K562 (cell line): ENCODE measurements around the gene INSIG1. TPM values are rescaled to one million over a fixed set of nuclear protein-coding genes. Genes with fewer than 3 reads are reported as not detected.

Experiments
- CBX3 ChIP-seq, 2 experiments: IDR thresholded peaks; 1 replicate in 1 of 2; 2 replicates in 1 of 2; pipeline ENCODE4 v1.6.1; 2012; ENCODE audit warnings: inconsistent platforms in 2 of 2, low read length in 2 of 2, borderline replicate concordance in 1 of 2, control low read depth in 1 of 2
- E2F6 ChIP-seq, 2 experiments: IDR thresholded peaks; 2 replicates each; pipeline ENCODE4 v1.6.1; 2011; ENCODE audit warnings: borderline replicate concordance in 1 of 2, control low read depth in 1 of 2, low read depth in 1 of 2, low read length in 1 of 2, mild to moderate bottlenecking in 1 of 2, mixed read lengths in 1 of 2, moderate library complexity in 1 of 2; ENCODE audit not compliant: insufficient read depth in 1 of 2, insufficient read length in 1 of 2, poor library complexity in 1 of 2, severe bottlenecking in 1 of 2; ENCODE audit errors: extremely low read depth in 1 of 2
- IRF9 ChIP-seq: fragments of 450-650 bp; IDR thresholded peaks from 2 replicates; pipeline ENCODE4 v1.6.1; 2016; ENCODE audit warnings: missing biosample characterization, missing genetic modification characterization
- MNT ChIP-seq, 2 experiments: fragments of 450-650 bp; conservative IDR thresholded peaks; 2 replicates each; pipeline ENCODE4 v1.6.1; 2017; ENCODE audit warnings: mild to moderate bottlenecking in 2 of 2, moderate library complexity in 2 of 2
- POLR2AphosphoS2 ChIP-seq: IDR thresholded peaks from 2 replicates; pipeline ENCODE4 v1.6.1; 2012; ENCODE audit warnings: low read length, improper control_type of control experiment
- polyA plus RNA-seq, 8 experiments: library from polyadenylated mRNA; depleted of rRNA in 4 of 8; stranded (reverse) in 5 of 8; unstranded in 3 of 8; fragments of >200 nt; fragmentation: Nextera tagmentation in 2 of 8; fragmentation: Illumina TruSeq in 1 of 8; extraction: Ambion mirVana in 2 of 8; extraction: Trizol in 1 of 8; gene quantifications; 2 replicates each; pipeline versions ENCODE4 v1.2.1 to v1.2.3, GENCODE V29; 2011 to 2014; ENCODE audit warnings: inconsistent platforms in 1 of 8, missing spikeins in 1 of 8
- total RNA-seq, 7 experiments: library from RNA; depleted of rRNA in 6 of 7; stranded (reverse); fragments of >200 nt in 6 of 7; fragmentation: Illumina TruSeq in 2 of 7; extraction: Trizol in 2 of 7; gene quantifications; 2 replicates each; pipeline versions ENCODE4 v1.2.1 to v1.2.3, GENCODE V29; 2011 to 2021; ENCODE audit warnings: low replicate concordance in 1 of 7
- TF ChIP-seq, protein P1 (sequence below): fragments of 450-650 bp; IDR thresholded peaks from 2 replicates; pipeline ENCODE4 v1.6.1; 2016; ENCODE audit warnings: low read depth
- TF ChIP-seq, protein P2 (sequence below): fragments of 200-800 bp; sonication (Bioruptor generic); IDR thresholded peaks from 2 replicates; pipeline ENCODE4 v1.6.1; 2016; ENCODE audit warnings: missing genetic modification characterization, missing compliant biosample characterization

INSIG1 gene
- total and polyA plus RNA-seq, 9 of the 15 experiments (the other 6 are each of a cell fraction or from before 2014, with no cell fraction given) = 57.1 to 787 (median 238) TPM

- TF ChIP-seq MNT (conservative IDR thresholded peaks at IDR 0.05) = no peak
- TF ChIP-seq E2F6 (IDR thresholded peaks at IDR 0.05; ENCODE audit: borderline replicate concordance in 1 of 2, extremely low read depth in 1 of 2, insufficient read depth in 1 of 2, insufficient read length in 1 of 2, low read depth in 1 of 2, low read length in 1 of 2, poor library complexity in 1 of 2, severe bottlenecking in 1 of 2) = no peak
- TF ChIP-seq, protein P1, sequence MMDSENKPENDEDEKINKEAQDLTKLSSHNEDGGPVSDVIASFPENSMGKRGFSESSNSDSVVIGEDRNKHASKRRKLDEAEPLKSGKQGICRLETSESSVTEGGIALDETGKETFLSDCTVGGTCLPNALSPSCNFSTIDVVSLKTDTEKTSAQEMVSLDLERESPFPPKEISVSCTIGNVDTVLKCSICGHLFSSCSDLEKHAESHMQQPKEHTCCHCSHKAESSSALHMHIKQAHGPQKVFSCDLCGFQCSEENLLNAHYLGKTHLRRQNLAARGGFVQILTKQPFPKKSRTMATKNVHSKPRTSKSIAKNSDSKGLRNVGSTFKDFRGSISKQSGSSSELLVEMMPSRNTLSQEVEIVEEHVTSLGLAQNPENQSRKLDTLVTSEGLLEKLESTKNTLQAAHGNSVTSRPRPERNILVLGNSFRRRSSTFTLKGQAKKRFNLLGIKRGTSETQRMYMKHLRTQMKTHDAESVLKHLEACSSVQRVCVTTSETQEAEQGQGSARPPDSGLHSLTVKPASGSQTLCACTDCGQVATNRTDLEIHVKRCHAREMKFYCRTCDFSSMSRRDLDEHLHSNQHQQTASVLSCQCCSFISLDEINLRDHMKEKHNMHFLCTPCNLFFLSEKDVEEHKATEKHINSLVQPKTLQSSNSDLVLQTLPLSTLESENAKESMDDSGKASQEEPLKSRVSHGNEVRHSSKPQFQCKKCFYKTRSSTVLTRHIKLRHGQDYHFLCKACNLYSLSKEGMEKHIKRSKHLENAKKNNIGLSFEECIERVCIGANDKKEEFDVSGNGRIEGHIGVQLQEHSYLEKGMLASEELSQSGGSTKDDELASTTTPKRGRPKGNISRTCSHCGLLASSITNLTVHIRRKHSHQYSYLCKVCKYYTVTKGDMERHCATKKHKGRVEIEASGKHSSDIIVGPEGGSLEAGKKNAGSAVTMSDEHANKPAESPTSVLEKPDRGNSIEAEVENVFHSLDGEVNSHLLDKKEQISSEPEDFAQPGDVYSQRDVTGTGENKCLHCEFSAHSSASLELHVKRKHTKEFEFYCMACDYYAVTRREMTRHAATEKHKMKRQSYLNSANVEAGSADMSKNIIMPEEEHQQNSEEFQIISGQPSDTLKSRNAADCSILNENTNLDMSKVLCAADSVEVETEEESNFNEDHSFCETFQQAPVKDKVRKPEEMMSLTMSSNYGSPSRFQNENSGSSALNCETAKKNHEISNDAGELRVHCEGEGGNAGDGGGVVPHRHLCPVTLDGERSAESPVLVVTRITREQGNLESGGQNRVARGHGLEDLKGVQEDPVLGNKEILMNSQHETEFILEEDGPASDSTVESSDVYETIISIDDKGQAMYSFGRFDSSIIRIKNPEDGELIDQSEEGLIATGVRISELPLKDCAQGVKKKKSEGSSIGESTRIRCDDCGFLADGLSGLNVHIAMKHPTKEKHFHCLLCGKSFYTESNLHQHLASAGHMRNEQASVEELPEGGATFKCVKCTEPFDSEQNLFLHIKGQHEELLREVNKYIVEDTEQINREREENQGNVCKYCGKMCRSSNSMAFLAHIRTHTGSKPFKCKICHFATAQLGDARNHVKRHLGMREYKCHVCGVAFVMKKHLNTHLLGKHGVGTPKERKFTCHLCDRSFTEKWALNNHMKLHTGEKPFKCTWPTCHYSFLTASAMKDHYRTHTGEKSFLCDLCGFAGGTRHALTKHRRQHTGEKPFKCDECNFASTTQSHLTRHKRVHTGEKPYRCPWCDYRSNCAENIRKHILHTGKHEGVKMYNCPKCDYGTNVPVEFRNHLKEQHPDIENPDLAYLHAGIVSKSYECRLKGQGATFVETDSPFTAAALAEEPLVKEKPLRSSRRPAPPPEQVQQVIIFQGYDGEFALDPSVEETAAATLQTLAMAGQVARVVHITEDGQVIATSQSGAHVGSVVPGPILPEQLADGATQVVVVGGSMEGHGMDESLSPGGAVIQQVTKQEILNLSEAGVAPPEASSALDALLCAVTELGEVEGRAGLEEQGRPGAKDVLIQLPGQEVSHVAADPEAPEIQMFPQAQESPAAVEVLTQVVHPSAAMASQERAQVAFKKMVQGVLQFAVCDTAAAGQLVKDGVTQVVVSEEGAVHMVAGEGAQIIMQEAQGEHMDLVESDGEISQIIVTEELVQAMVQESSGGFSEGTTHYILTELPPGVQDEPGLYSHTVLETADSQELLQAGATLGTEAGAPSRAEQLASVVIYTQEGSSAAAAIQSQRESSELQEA = no peak
- TF ChIP-seq CBX3 (IDR thresholded peaks at IDR 0.05; ENCODE audit: borderline replicate concordance in 1 of 2, low read length in 2 of 2) = no peak
- no peak for TF ChIP-seq POLR2AphosphoS2
- TF ChIP-seq, protein P2, sequence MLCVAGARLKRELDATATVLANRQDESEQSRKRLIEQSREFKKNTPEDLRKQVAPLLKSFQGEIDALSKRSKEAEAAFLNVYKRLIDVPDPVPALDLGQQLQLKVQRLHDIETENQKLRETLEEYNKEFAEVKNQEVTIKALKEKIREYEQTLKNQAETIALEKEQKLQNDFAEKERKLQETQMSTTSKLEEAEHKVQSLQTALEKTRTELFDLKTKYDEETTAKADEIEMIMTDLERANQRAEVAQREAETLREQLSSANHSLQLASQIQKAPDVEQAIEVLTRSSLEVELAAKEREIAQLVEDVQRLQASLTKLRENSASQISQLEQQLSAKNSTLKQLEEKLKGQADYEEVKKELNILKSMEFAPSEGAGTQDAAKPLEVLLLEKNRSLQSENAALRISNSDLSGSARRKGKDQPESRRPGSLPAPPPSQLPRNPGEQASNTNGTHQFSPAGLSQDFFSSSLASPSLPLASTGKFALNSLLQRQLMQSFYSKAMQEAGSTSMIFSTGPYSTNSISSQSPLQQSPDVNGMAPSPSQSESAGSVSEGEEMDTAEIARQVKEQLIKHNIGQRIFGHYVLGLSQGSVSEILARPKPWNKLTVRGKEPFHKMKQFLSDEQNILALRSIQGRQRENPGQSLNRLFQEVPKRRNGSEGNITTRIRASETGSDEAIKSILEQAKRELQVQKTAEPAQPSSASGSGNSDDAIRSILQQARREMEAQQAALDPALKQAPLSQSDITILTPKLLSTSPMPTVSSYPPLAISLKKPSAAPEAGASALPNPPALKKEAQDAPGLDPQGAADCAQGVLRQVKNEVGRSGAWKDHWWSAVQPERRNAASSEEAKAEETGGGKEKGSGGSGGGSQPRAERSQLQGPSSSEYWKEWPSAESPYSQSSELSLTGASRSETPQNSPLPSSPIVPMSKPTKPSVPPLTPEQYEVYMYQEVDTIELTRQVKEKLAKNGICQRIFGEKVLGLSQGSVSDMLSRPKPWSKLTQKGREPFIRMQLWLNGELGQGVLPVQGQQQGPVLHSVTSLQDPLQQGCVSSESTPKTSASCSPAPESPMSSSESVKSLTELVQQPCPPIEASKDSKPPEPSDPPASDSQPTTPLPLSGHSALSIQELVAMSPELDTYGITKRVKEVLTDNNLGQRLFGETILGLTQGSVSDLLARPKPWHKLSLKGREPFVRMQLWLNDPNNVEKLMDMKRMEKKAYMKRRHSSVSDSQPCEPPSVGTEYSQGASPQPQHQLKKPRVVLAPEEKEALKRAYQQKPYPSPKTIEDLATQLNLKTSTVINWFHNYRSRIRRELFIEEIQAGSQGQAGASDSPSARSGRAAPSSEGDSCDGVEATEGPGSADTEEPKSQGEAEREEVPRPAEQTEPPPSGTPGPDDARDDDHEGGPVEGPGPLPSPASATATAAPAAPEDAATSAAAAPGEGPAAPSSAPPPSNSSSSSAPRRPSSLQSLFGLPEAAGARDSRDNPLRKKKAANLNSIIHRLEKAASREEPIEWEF = no peak
- TF ChIP-seq IRF9 (tag) = no peak
Measured at GRCh38 chr7:155269766-155270585, 27.7 kb upstream of the INSIG1 start (continued).
